ENCODE measurements around the gene COX7B2.

DNA sequence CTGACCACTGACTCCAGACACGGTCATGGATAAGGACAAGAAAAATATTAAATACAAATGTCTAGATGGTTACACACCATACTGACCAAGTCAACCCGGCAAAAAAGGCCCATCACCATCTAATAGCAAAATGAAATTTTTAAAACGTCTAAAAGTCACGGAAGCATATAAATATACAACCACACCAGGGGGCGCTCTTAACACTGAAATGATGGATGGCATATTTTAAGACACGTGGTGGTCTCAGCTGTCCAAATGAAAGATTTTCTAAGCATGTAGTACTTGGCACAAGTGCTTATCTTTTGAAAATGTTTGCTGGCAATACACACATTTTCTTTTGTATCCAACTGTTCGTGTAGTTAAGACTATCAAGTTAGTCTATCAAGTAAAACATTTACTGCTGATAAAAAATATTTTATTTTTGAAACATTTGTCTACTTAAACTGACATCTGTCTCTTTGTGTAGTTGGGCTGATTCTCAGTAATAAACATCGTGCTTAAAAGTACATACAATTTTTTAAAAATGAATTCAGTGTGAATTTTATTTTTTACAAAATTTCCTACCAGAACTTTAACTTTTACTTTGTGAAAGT, 64.6 kb downstream of the COX7B2 start:
- TF ChIP-seq EZH2 (IDR thresholded peaks at IDR 0.05) (no peak), POLR2AphosphoS5 (IDR thresholded peaks at IDR 0.05; ENCODE audit: borderline replicate concordance, low read depth, low read length) (no peak)

All from SK-N-MC (cell line).